Common myeloid progenitor, CD34-positive (primary cell): Measurements from ENCODE around the gene LSM14A.
"Not testable (repeated sequence)": the region's sequence is repeated elsewhere in the genome, so short reads cannot be mapped to it uniquely, and the experiment has no call there.

Source experiments
- CTCF ChIA-PET: fragments of 350-600 bp; sonication (Branson Sonifier 250); formaldehyde crosslinking; loops from one replicate; lab custom pipeline; 2021; ENCODE audit warnings: antibody characterized with exemption; lab: Charles Lee
- POLR2A ChIA-PET: fragments of 350-600 bp; sonication (Branson Sonifier 250); formaldehyde crosslinking; loops from one replicate; lab custom pipeline; 2021; ENCODE audit warnings: antibody characterized with exemption; lab: Charles Lee
- DNase-seq, 3 donors: peaks; one replicate each; pipeline versions ENCODE4 v3.0.0 to v3.0.0-alpha.2; 2013
- H3K27ac ChIP-seq, 2 experiments: 1 replicate in 1 of 2; 2 replicates in 1 of 2; pipeline ENCODE4 v1.7.0; 2013; ENCODE audit warnings: inconsistent platforms in 2 of 2, low read length in 2 of 2, mild to moderate bottlenecking in 2 of 2, low read depth in 1 of 2, moderate library complexity in 1 of 2; ENCODE audit not compliant: severe bottlenecking in 2 of 2, insufficient read depth in 1 of 2, poor library complexity in 1 of 2
- H3K27me3 ChIP-seq, 5 experiments: replicated peaks in 2 of 5; 1 replicate in 3 of 5; 2 replicates in 2 of 5; pipeline versions ENCODE4 v1.6.1 to v1.7.0; 2013; ENCODE audit warnings: low read length in 4 of 5, mild to moderate bottlenecking in 2 of 5, moderate library complexity in 2 of 5, inconsistent platforms in 1 of 5; ENCODE audit not compliant: insufficient read depth in 5 of 5, control insufficient read depth in 4 of 5
- H3K36me3 ChIP-seq, 4 experiments: 1 replicate in 2 of 4; 2 replicates in 2 of 4; pipeline versions ENCODE4 v1.6.1 to v1.7.0; 2013; ENCODE audit warnings: low read length in 3 of 4, control low read depth in 1 of 4, mild to moderate bottlenecking in 1 of 4; ENCODE audit not compliant: control insufficient read depth in 4 of 4, insufficient read depth in 4 of 4
- H3K4me1 ChIP-seq, 4 experiments: 1 replicate in 3 of 4; 2 replicates in 1 of 4; pipeline versions ENCODE4 v1.6.1 to v1.7.1; 2013; ENCODE audit warnings: low read length in 3 of 4, mild to moderate bottlenecking in 3 of 4, control low read depth in 1 of 4, inconsistent platforms in 1 of 4, moderate library complexity in 1 of 4; ENCODE audit not compliant: control insufficient read depth in 4 of 4, insufficient read depth in 4 of 4; ENCODE audit errors: control extremely low read depth in 1 of 4
- H3K4me3 ChIP-seq, 7 experiments: 1 replicate in 4 of 7; 2 replicates in 3 of 7; pipeline versions ENCODE4 v1.5.1 to v1.7.0; 2013; ENCODE audit warnings: mild to moderate bottlenecking in 7 of 7, low read length in 6 of 7, moderate library complexity in 6 of 7, inconsistent platforms in 2 of 7, low read depth in 2 of 7, control low read depth in 1 of 7; ENCODE audit not compliant: insufficient read depth in 4 of 7, control insufficient read depth in 1 of 7; ENCODE audit errors: extremely low read depth in 1 of 7
- H3K9me3 ChIP-seq, 5 experiments: 1 replicate in 4 of 5; 2 replicates in 1 of 5; pipeline versions ENCODE4 v1.6.1 to v1.7.1; 2013; ENCODE audit warnings: low read length in 4 of 5, mild to moderate bottlenecking in 2 of 5, inconsistent platforms in 1 of 5, low read depth in 1 of 5, moderate library complexity in 1 of 5; ENCODE audit not compliant: control insufficient read depth in 4 of 5, insufficient read depth in 2 of 5; ENCODE audit errors: control extremely low read depth in 1 of 5
- WGBS: methylation state at CpG from one replicate; pipeline ENCODE4 v1.1.5; 2013; ENCODE audit not compliant: insufficient coverage; 5-methylcytosine and 5-hydroxymethylcytosine counted together

LSM14A gene

GRCh38 chr19:34253167-34253566, 80.9 kb downstream of the LSM14A start:
- POLR2A ChIA-PET = not testable (repeated sequence)

DNA sequence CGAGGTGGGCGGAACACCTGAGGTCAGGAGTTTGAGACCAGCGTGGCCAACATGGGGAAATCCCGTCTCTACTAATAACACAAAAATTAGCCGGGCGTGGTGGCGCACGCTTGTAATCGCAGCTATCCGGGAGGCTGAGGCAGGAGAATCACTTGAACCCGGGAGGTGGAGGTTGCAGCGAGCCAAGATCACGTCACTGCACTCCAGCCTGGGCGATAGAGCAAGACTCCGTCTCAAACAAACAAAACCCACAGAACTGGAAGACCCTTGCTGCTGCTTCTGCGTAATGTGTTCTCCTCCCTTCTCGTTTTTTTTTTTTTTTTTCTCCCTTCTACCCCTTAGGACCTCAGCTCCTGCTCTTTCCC, 81.4 kb downstream of the LSM14A start:
- H3K36me3 ChIP-seq, DNase-seq, H3K9me3 ChIP-seq, H3K27ac ChIP-seq, POLR2A ChIA-PET, H3K27me3 ChIP-seq, CTCF ChIA-PET: not testable (repeated sequence)
- H3K4me3 ChIP-seq = peak overlapping the region; percentile 63 to 93 (median 82)
- peaks cover 0 to 12% (median 10%) of the 10 kb centered on the region in 4 experiments for H3K4me1 ChIP-seq
- WGBS = 78% methylated on average over 8 of the region's 17 CpGs

More at GRCh38 chr19:34253167-34253566, 80.9 kb downstream of the LSM14A start:
- H3K4me3 ChIP-seq, H3K9me3 ChIP-seq, H3K27me3 ChIP-seq, CTCF ChIA-PET, DNase-seq, H3K27ac ChIP-seq, H3K36me3 ChIP-seq: not testable (repeated sequence)
- WGBS = 100% methylated on average over 8 of the region's 14 CpGs
- H3K4me1 ChIP-seq = peaks cover 0 to 12% (median 10%) of the 10 kb centered on the region in 4 experiments

- peak within 1 kb of the TSS; percentile 63 to 93 (median 82) for H3K4me3 ChIP-seq
- peak within 1 kb of the TSS in 1 of 2 experiments; percentile 49 for H3K27ac ChIP-seq
- DNase-seq = peak; percentile 54 to 82 (median 76)
- H3K4me1 ChIP-seq = peaks cover 0 to 12% (median 10%) of the 10 kb centered on the region in 4 experiments
- POLR2A ChIA-PET = no interaction called here
- peaks cover 0 to 6% (median 0%) of the 10 kb centered on the region in 5 experiments for H3K27me3 ChIP-seq
- H3K36me3 ChIP-seq = no peaks in the 10 kb centered on the region
- WGBS = 0% methylated on average over 37 of the region's 56 CpGs
- CTCF ChIA-PET = no interaction called here
- H3K9me3 ChIP-seq = no peaks in the 10 kb centered on the region
These were observed 81.9 kb downstream of the LSM14A start, which contains the start of gene GARRE1 for GRCh38 chr19:34254046-34254697. Gene GARRE1 (plus strand): TSS chr19:34254554. CDS start chr19:34300474, 45,920 bp downstream.

GRCh38 chr19:34254698-34255432, 82.6 kb downstream of the LSM14A start:
- POLR2A ChIA-PET = no interaction called here
- no peaks in the 10 kb centered on the region for H3K36me3 ChIP-seq
- peak in 2 of 3 donors; percentile 60 to 76 for DNase-seq
- H3K27me3 ChIP-seq = peaks cover 0 to 6% (median 0%) of the 10 kb centered on the region in 5 experiments
- 0% methylated on average over 63 of the region's 88 CpGs for WGBS
- H3K4me3 ChIP-seq = peak overlapping the region; percentile 62 to 93 (median 82)
- CTCF ChIA-PET = no interaction called here
- H3K4me1 ChIP-seq = peaks cover 0 to 12% (median 10%) of the 10 kb centered on the region in 4 experiments
- no peaks in the 10 kb centered on the region for H3K9me3 ChIP-seq
- peak overlapping the region in 1 of 2 experiments; percentile 49 for H3K27ac ChIP-seq

GRCh38 chr19:34255546-34255945, 83.2 kb downstream of the LSM14A start:
- Histone ChIP-seq H3K4me3 (peak overlapping the region in 4 of 7 experiments; percentile 63 to 93 (median 86)), H3K36me3 (no peaks in the 10 kb centered on the region), H3K9me3 (no peaks in the 10 kb centered on the region), H3K27ac (peak overlapping the region in 1 of 2 experiments; percentile 49), H3K4me1 (peaks cover 0 to 12% (median 10%) of the 10 kb centered on the region in 4 experiments), H3K27me3 (peaks cover 0 to 6% (median 0%) of the 10 kb centered on the region in 5 experiments)
- ChIA-PET POLR2A (no interaction called here), CTCF (no interaction called here)
- WGBS = 80% methylated on average over 6 of the region's 9 CpGs
- peak in 1 of 3 donors; percentile 10 for DNase-seq

DNA sequence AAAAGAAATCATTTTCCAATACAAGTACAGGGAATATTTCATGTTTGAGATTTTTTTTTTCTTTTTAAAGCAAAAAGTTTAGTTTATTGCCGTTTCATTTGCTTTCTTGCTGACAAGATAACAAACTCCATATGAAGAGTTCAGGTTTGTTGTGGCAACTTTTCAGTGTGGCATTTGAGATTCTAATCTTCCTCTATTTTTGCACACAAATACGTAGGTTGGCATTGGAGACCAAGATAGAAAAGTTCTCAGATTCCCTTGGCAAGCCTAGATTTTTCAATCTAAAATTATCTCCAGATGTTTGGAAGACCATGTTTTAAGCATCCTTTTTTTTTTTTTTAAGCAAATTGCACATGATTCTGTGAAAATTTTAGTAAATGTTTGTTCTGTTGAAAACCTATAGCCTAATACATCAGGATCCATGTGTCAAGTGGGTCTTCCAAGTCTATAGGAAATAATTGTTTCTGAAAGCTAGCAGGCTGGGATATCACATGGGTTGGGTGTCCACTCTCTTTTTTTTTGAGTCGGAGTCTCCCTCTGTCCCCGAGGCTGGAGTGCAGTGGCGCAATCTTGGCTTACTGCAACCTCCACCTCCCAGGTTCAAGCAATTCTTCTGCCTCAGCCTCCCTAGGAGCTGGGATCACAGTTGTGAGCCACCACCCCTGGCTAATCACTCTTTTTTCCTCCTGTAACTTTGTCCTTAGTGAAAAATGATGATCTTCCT, 84.7 kb downstream of the LSM14A start:
- 93% methylated on average over 4 of the region's 5 CpGs for WGBS
- H3K4me1 ChIP-seq = peaks cover 0 to 12% (median 10%) of the 10 kb centered on the region in 4 experiments
- no peak overlapping the region for H3K4me3 ChIP-seq
- peaks cover 0 to 9% (median 0%) of the 10 kb centered on the region in 5 experiments for H3K27me3 ChIP-seq
- H3K9me3 ChIP-seq = no peaks in the 10 kb centered on the region
- DNase-seq = no peak
- ChIA-PET CTCF (no interaction called here), POLR2A (no interaction called here)
- no peak overlapping the region for H3K27ac ChIP-seq
- H3K36me3 ChIP-seq = no peaks in the 10 kb centered on the region
